BE2C (cell line): ENCODE results near the gene DUSP22.

ENCODE experiments used
- DNase-seq: peaks from one replicate; pipeline ENCODE4 v3.0.0-alpha.2; 2020
- H3K27me3 ChIP-seq: fragments of 250-450 bp; sonication (Bioruptor Pico); 2 replicates; pipeline ENCODE4 v1.5.1; 2020; ENCODE audit warnings: mild to moderate bottlenecking
- H3K36me3 ChIP-seq: fragments of 250-450 bp; sonication (Bioruptor Pico); 2 replicates; pipeline ENCODE4 v1.5.1; 2020; ENCODE audit warnings: mild to moderate bottlenecking
- H3K4me1 ChIP-seq: fragments of 250-450 bp; sonication (Bioruptor Pico); 2 replicates; pipeline ENCODE4 v1.5.1; 2020
- H3K4me3 ChIP-seq: 2 replicates; pipeline ENCODE4 v1.5.1; 2011; ENCODE audit warnings: low read depth, low read length
- H3K9me3 ChIP-seq: fragments of 250-450 bp; sonication (Bioruptor Pico); 2 replicates; pipeline ENCODE4 v1.5.1; 2020
- CTCF ChIP-seq: IDR thresholded peaks from 2 replicates; pipeline ENCODE4 v1.5.1; 2012; ENCODE audit warnings: mild to moderate bottlenecking, low read depth, low read length

DUSP22 gene

GRCh38 chr6:252775-253535 is 39.3 kb upstream of the DUSP22 start:
- no peak for TF ChIP-seq CTCF
- H3K27me3 ChIP-seq = no peaks in the 10 kb centered on the region; the same call in 1 of the 2 replicates
- no peak for DNase-seq

DNA sequence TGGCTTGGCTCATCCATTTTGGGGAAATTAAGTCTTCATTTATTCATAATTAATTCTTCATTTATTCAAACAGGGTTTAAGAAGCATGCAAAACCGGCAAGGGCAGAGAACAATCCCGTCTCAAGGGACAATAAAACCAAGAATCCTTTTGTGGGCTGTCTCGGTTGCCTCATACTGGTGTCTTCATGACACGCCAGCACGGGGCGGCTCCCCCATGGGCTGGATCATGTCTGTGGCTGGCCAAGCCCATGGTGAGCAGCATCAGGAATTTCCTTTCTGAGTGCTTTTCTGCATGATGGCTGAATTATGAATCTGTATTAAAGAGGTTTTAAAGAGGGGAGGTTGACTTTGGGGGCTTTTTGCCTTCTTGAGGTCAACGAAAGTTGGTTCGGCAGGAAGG is 38.3 kb upstream of the DUSP22 start:
- no peak for DNase-seq

More at GRCh38 chr6:252775-253535, 39.3 kb upstream of the DUSP22 start:
- Histone ChIP-seq H3K4me3 (no peak overlapping the region), H3K4me1 (no peaks in the 10 kb centered on the region), H3K36me3 (no peaks in the 10 kb centered on the region), H3K9me3 (no peaks in the 10 kb centered on the region)

DNA sequence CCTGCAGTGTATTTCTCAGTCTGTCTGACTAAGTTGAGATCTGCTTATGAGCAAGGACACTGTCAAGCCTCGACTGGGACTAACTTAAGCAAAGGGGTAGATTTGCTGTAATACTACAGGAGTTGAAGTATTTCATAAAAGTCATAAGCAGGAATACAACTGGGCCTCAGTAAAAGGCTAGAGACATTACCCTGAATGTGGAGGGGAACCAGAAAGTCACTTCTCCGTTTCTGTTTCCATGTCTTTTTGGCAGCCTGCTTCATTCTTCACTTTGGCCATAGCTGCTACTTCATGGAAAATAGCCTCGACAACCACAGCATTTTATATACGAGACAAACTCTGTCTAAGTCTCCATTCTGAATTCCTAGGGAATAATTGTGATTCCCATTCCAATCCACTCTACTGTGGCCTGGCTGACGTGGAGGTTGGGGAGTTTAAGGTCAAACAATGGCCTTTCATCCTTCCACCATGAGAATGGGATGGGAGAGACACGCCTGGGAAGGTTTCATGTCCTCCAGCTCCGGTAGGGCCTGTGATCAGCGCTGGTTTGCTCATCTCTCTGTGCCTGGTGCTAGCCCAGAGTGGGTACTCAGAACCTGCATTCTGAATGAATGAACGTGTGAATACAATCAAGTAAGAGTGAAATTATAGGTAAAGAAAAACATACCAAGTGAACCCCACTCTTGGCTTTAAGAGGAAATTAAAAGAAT is 37.1 kb upstream of the DUSP22 start:
- no peaks in the 10 kb centered on the region for H3K4me1 ChIP-seq
- H3K27me3 ChIP-seq = no peaks in the 10 kb centered on the region; the same call in 1 of the 2 replicates
- TF ChIP-seq CTCF = no peak
- H3K4me3 ChIP-seq = no peak overlapping the region
- no peaks in the 10 kb centered on the region for H3K9me3 ChIP-seq
- DNase-seq = no peak
- H3K36me3 ChIP-seq = no peaks in the 10 kb centered on the region

More for the DNA sequence above, 38.3 kb upstream of the DUSP22 start:
- H3K36me3 ChIP-seq = no peaks in the 10 kb centered on the region
- TF ChIP-seq CTCF = no peak
- H3K4me1 ChIP-seq = no peaks in the 10 kb centered on the region
- H3K27me3 ChIP-seq = no peaks in the 10 kb centered on the region; the same call in 1 of the 2 replicates
- H3K4me3 ChIP-seq = no peak overlapping the region
- no peaks in the 10 kb centered on the region for H3K9me3 ChIP-seq

GRCh38 chr6:255751-256083 is 36.6 kb upstream of the DUSP22 start:
- no peaks in the 10 kb centered on the region; the same call in 1 of the 2 replicates for H3K27me3 ChIP-seq
- no peaks in the 10 kb centered on the region for H3K36me3 ChIP-seq
- no peak overlapping the region for H3K4me3 ChIP-seq
- no peak for DNase-seq
- no peaks in the 10 kb centered on the region for H3K9me3 ChIP-seq
- no peak for TF ChIP-seq CTCF
- H3K4me1 ChIP-seq = no peaks in the 10 kb centered on the region

- DNase-seq = no peak
- H3K9me3 ChIP-seq = no peaks in the 10 kb centered on the region
- no peaks in the 10 kb centered on the region for H3K36me3 ChIP-seq
- H3K27me3 ChIP-seq = no peaks in the 10 kb centered on the region; the same call in 1 of the 2 replicates
- no peaks in the 10 kb centered on the region for H3K4me1 ChIP-seq
- H3K4me3 ChIP-seq = no peak overlapping the region
- TF ChIP-seq CTCF = no peak
Measured at GRCh38 chr6:256169-256568, 36.1 kb upstream of the DUSP22 start.

DNA sequence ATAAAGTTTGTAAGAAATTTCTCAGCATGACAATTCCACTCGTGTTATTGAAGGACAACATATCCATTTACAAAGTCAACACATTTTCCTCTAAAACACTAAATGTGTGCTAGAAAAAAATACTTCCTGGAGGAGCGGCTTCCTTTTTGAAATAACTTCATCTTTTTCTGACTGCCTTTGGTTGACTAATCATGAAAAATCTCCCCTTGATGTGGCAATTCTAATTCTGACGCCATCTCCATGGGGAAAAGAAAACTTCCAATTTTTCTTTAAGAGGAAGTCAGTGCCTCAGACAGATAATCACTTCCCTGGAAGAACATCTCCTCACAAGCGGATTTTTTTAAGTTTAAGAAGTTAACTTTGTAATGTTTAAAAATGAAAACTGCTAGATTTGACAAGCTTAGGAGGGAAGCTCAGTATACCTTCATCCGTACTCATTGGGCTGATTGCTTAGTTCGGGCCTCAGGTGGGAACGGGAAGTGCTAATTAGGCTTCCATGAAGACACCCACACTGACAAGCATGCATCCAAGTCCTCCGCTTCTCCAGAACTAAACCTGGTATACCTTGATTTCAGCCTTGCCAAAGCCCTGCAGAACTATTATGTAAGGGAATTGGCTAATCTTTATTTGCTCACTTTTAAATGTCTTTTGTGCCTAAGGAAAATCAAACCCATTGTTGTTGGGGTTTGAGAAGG is 35.1 kb upstream of the DUSP22 start:
- no peaks in the 10 kb centered on the region for H3K36me3 ChIP-seq
- no peaks in the 10 kb centered on the region for H3K27me3 ChIP-seq
- TF ChIP-seq CTCF = no peak
- DNase-seq = no peak
- H3K4me1 ChIP-seq = no peaks in the 10 kb centered on the region
- H3K4me3 ChIP-seq = no peak overlapping the region
- no peaks in the 10 kb centered on the region for H3K9me3 ChIP-seq
